Suprapubic skin (tissue), 4 donors: ENCODE results near the gene ARAP3. TPM values are rescaled to one million over a fixed set of nuclear protein-coding genes. Genes with fewer than 3 reads are reported as not detected.

Experiments used
- DNase-seq, 2 donors: peaks; one replicate each; pipeline ENCODE4 v3.0.0-alpha.2; 2019; ENCODE audit warnings: low spot score in 2 of 2
- H3K27ac ChIP-seq: fragments of 200-600 bp; sonication (generic); one replicate; pipeline ENCODE4 v1.5.1; 2019
- H3K27me3 ChIP-seq: fragments of 200-600 bp; sonication (generic); one replicate; pipeline ENCODE4 v1.5.1; 2019
- H3K36me3 ChIP-seq: fragments of 200-600 bp; sonication (generic); one replicate; pipeline ENCODE4 v1.5.1; 2019
- H3K4me1 ChIP-seq: fragments of 200-600 bp; sonication (generic); one replicate; pipeline ENCODE4 v1.5.1; 2019
- H3K4me3 ChIP-seq: fragments of 200-600 bp; sonication (generic); one replicate; pipeline ENCODE4 v1.5.1; 2019; ENCODE audit warnings: mild to moderate bottlenecking
- H3K9me3 ChIP-seq: fragments of 200-600 bp; sonication (generic); one replicate; pipeline ENCODE4 v1.5.1; 2019
- EP300 ChIP-seq: sonication (generic); formaldehyde crosslinking; IDR thresholded peaks from one replicate; pipeline ENCODE4 v1.6.1; 2017; ENCODE audit warnings: antibody characterized with exemption
- POLR2A ChIP-seq, 2 donors: fragments of 450-650 bp; IDR thresholded peaks; one replicate each; pipeline ENCODE4 v1.6.1; 2017; ENCODE audit warnings: antibody characterized with exemption in 2 of 2, mild to moderate bottlenecking in 2 of 2, moderate library complexity in 2 of 2
- POLR2AphosphoS5 ChIP-seq, 3 donors: sonication (generic); formaldehyde crosslinking; IDR thresholded peaks; one replicate each; pipeline ENCODE4 v1.6.1; 2017; ENCODE audit warnings: antibody characterized with exemption in 3 of 3
- WGBS: methylation state at CpG from one replicate; pipeline ENCODE4 v1.1.5; 2018; 5-methylcytosine and 5-hydroxymethylcytosine counted together
- total RNA-seq, 4 donors: library from RNA; depleted of rRNA; stranded (reverse); fragments of >200 nt; gene quantifications; one replicate each; pipeline ENCODE4 v1.1.0, GENCODE V29; 2016
- TF ChIP-seq, protein P1 (sequence below), 2 donors: fragments of 200-600 bp in 1 of 2; fragments of 450-650 bp in 1 of 2; sonication (generic) in 1 of 2; IDR thresholded peaks; one replicate each; pipeline ENCODE4 v1.5.1; 2016 to 2019; ENCODE audit warnings: antibody characterized with exemption in 2 of 2, mild to moderate bottlenecking in 1 of 2, moderate library complexity in 1 of 2

ARAP3 gene
- total RNA-seq, 4 donors from 2014 or later: 1.5 to 7.4 (median 4.3) TPM

DNA sequence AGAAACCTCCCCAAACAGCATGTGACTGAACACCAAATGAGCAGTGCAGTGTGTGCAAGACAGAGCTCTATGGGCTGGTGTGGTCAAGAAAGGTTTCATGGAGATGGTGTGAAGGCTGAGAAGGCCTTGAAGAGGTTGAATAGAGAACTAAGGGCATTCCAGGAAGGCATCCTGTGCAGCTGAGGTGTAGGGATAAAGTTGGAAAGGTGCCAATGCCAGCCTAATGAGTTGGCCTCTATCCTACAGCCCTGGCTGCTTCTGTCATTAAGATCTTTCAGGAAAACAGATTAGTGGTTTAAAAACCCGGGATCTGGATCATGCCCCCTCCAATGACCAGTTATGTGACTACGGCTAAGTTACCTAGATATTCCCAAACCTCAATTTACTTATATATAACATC is 49.4 kb downstream of the ARAP3 start:
- Histone ChIP-seq H3K27me3 (no peaks in the 10 kb centered on the region), H3K27ac (no peak overlapping the region), H3K4me1 (peaks cover 37% of the 10 kb centered on the region), H3K9me3 (no peaks in the 10 kb centered on the region), H3K4me3 (no peak overlapping the region), H3K36me3 (peaks cover 37% of the 10 kb centered on the region)
- TF ChIP-seq POLR2AphosphoS5 (IDR thresholded peaks at IDR 0.05) (no peak), EP300 (no peak), POLR2A (IDR thresholded peaks at IDR 0.05) (no peak)
- TF ChIP-seq, protein P1, sequence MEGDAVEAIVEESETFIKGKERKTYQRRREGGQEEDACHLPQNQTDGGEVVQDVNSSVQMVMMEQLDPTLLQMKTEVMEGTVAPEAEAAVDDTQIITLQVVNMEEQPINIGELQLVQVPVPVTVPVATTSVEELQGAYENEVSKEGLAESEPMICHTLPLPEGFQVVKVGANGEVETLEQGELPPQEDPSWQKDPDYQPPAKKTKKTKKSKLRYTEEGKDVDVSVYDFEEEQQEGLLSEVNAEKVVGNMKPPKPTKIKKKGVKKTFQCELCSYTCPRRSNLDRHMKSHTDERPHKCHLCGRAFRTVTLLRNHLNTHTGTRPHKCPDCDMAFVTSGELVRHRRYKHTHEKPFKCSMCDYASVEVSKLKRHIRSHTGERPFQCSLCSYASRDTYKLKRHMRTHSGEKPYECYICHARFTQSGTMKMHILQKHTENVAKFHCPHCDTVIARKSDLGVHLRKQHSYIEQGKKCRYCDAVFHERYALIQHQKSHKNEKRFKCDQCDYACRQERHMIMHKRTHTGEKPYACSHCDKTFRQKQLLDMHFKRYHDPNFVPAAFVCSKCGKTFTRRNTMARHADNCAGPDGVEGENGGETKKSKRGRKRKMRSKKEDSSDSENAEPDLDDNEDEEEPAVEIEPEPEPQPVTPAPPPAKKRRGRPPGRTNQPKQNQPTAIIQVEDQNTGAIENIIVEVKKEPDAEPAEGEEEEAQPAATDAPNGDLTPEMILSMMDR (IDR thresholded peaks at IDR 0.05): no peak
- DNase-seq: no peak
- WGBS: 96% methylated on average over 2 of the region's 2 CpGs

DNA sequence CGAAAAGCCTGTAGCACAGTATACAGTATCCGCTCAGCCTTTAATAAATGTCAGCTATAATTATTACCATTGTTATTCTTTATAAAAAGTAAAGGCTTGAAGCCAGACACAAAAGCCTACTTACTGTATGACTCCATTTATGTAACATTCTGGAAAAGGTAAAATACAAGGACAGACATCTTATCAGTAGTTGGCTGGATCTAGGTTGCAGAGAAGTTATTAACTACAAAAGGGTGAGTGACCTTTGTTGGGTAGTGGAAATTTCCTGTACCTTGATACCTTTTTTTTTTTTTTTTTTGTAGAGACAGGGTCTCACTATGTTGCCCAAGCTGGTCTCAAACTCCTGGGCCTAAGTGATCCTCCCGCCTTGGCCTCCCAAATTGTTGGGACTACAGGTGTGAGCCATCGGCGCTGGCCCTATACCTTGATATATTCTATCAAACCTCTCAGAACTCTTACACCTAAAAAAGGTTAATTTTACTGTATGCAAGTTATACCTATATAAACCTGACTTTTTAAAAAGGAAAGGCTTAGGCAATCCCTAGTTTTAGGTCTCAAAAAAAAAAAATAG is 51.4 kb downstream of the ARAP3 start:
- peaks cover 24% of the 10 kb centered on the region for H3K4me1 ChIP-seq
- H3K36me3 ChIP-seq: peaks cover 52% of the 10 kb centered on the region
- H3K9me3 ChIP-seq: no peaks in the 10 kb centered on the region
- TF ChIP-seq POLR2AphosphoS5 (IDR thresholded peaks at IDR 0.05) (no peak), POLR2A (IDR thresholded peaks at IDR 0.05) (no peak), EP300 (no peak)
- TF ChIP-seq, protein P1 (IDR thresholded peaks at IDR 0.05): no peak
- no peak overlapping the region for H3K4me3 ChIP-seq
- WGBS: 94% methylated on average over 5 of the region's 5 CpGs
- no peaks in the 10 kb centered on the region for H3K27me3 ChIP-seq
- DNase-seq: no peak
- no peak overlapping the region for H3K27ac ChIP-seq

DNA sequence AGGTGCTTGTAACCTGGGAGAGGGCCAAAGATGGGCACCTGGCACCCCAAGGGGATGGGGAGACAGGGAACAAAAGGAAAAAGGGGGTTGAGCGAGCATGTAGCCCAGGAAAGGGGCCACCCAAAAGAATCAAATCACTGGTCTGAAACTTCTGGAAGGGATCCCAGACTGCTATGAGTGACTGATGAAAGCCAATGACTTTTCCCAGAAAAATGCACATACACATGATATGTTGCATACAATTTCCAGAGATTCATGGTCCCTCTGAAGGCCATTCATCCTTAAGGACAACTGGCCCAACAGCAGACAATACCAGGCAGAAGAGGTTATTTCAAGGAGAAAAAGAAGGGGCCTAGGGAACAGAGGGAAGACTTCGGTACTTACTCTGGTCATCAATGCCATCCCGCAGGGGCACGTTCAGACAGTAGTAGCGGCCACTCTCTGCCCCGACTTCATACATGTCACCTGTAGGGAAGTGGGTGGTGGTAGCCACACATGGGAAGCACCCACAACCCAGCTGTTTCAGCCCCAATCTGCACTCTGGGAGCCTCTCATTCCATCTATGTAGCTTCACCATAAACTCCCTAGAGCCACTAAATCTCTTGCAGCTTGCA is 53.7 kb downstream of the ARAP3 start:
- WGBS: 95% methylated on average over 6 of the region's 6 CpGs
- Histone ChIP-seq H3K4me1 (peaks cover 7% of the 10 kb centered on the region), H3K27ac (no peak overlapping the region), H3K4me3 (no peak overlapping the region), H3K9me3 (no peaks in the 10 kb centered on the region), H3K36me3 (peaks cover 67% of the 10 kb centered on the region), H3K27me3 (no peaks in the 10 kb centered on the region)
- peak in 1 of 2 donors; percentile 31 for DNase-seq
- TF ChIP-seq POLR2AphosphoS5 (IDR thresholded peaks at IDR 0.05) (no peak), POLR2A (IDR thresholded peaks at IDR 0.05) (no peak), EP300 (no peak)
- TF ChIP-seq, protein P1 (IDR thresholded peaks at IDR 0.05): no peak

DNA sequence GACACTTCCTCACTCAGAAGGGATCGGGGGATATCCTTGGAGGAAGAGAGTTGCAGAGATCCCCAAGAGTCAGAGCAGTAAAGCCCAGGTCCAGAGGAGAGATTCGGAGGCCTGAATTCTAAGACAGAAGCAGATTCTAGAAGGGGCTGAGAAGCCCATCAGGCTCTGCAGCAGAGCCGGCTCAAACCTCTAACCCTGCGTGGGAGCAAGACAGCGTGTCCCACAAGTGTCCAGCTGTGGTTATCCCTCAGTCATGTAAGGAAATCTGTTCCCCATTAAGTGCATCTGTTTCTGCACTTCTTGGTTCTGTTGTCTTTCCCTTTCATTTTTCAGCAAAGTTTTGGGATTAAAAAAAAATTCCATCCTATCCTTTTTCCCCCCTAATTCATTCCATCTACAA is 58.4 kb downstream of the ARAP3 start:
- Histone ChIP-seq H3K36me3 (peaks cover 65% of the 10 kb centered on the region), H3K4me3 (no peak overlapping the region), H3K4me1 (peaks cover 5% of the 10 kb centered on the region), H3K9me3 (no peaks in the 10 kb centered on the region), H3K27ac (no peak overlapping the region), H3K27me3 (no peaks in the 10 kb centered on the region)
- no peak for DNase-seq
- TF ChIP-seq POLR2A (IDR thresholded peaks at IDR 0.05) (no peak), EP300 (no peak), POLR2AphosphoS5 (IDR thresholded peaks at IDR 0.05) (no peak)
- TF ChIP-seq, protein P1 (IDR thresholded peaks at IDR 0.05): no peak
- 62% methylated on average over 5 of the region's 5 CpGs for WGBS

DNA sequence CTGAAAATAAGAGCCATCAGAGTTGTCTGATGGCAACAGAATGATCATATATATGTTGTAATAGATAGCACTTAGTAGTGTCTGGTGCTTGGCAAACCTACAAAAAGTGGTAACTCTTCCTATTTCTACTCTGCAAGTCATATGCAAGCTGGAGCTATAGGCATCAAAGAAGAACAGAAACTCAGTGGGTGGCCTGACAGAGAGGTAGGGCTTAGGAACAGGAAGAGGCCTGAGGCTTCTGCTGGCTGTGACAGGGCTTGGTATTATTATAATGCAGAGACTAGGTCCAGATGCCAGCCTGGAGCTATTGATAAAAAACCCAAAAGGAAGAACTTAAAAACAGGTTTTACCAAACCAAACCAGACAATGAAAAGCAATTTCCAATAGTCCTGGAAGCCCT is 58.8 kb downstream of the ARAP3 start:
- H3K27me3 ChIP-seq: no peaks in the 10 kb centered on the region
- peaks cover 61% of the 10 kb centered on the region for H3K36me3 ChIP-seq

More for the DNA sequence above, 58.8 kb downstream of the ARAP3 start:
- Histone ChIP-seq H3K4me3 (no peak overlapping the region), H3K9me3 (no peaks in the 10 kb centered on the region), H3K27ac (no peak overlapping the region), H3K4me1 (peaks cover 5% of the 10 kb centered on the region)
- DNase-seq: no peak
- TF ChIP-seq EP300 (no peak), POLR2AphosphoS5 (IDR thresholded peaks at IDR 0.05) (no peak), POLR2A (IDR thresholded peaks at IDR 0.05) (no peak)
- TF ChIP-seq, protein P1 (IDR thresholded peaks at IDR 0.05): no peak
